Measurements from ENCODE around the gene NXN.

GRCh38 chr17:880443-881269 is 98.9 kb downstream of the NXN start:
- TF ChIP-seq EZH2 (IDR thresholded peaks at IDR 0.05; ENCODE audit: low read length, unreplicated experiment) (no peak), CTCF (conservative IDR thresholded peaks at IDR 0.05; ENCODE audit: low read depth, low read length) (no peak), EZH2phosphoT487 (IDR thresholded peaks at IDR 0.05; ENCODE audit: borderline replicate concordance, low read length) (no peak)
